Left hindlimb (tissue), 1 donor: ENCODE measurements around the gene VTI1A.
A peak's percentile ranks its signal among the peaks of the same experiment; 100 is the strongest.

Experiments
- DNase-seq: peaks from one replicate; pipeline ENCODE4 v3.0.0-alpha.2; 2018

Gene VTI1A

GRCh38 chr10:112793202-112793921 lies 346.3 kb downstream of the VTI1A start:
- DNase-seq: no peak

- no peak for DNase-seq
These were observed 347.2 kb downstream of the VTI1A start for GRCh38 chr10:112794201-112794600.

DNA sequence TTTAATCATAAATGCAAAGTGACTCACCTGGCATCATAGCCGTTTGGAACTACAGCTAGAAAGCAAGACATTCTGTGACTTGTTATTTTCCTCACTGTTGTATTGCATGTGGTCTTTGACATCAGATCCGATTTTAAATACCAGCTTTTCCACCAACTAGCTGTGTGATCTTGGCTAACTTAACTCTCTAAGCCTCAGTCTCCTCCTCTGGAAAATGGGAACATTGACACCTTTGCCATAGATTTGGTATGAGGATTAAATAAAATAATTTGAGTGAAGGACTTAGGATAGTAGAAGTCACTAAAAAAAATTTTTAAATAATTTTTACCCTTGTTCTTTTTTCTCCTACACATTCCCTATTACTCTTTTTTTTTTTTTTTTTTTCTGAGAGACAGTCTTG lies 348.1 kb downstream of the VTI1A start:
- no peak for DNase-seq

DNA sequence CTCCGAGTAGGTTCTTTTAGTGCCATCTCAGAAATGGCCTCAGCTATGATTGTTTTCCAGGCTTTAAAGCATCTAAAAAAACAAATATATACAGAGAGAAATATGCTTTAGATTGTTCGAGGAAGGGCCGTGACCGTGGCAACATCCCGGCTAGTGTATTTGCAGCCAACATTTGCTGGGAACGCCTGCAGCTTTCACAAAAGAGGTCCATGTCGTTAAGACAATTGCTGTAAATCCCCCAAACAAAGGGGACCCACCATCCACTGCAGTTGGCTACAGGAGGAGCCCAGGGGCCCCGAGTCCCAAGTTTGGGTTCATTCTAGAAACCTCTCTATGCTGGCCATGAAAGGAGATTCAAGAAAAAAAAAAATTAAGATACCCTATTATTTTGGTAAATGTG lies 350.2 kb downstream of the VTI1A start:
- DNase-seq: peak; percentile 29

GRCh38 chr10:112797855-112798254 lies 350.8 kb downstream of the VTI1A start:
- DNase-seq: no peak

DNA sequence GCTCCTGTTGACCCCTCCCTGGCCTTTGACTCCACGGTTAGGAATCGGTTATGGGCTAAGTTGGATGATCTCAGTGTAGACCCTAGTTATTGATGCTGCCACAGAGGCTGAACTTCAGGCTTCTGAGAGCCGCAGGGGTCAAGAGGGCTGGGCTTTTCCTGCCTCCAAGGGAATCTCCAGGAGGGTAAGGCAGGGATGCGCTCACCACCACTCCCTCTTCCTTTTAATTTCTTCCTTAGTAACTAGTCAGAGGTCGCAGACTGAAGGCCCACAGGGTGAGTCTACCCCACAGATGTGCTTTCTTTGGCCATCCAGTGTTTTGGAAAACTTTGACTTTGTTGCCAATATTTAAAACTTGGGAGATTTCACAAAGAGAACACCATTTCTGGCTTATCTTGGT lies 352.0 kb downstream of the VTI1A start:
- DNase-seq: no peak

GRCh38 chr10:112799726-112800510 lies 352.9 kb downstream of the VTI1A start:
- DNase-seq: peak; percentile 2

- peak; percentile 9 for DNase-seq
These were observed 354.0 kb downstream of the VTI1A start for GRCh38 chr10:112801004-112801403.

- no peak for DNase-seq
These were observed 354.7 kb downstream of the VTI1A start for GRCh38 chr10:112801748-112802147.

DNA sequence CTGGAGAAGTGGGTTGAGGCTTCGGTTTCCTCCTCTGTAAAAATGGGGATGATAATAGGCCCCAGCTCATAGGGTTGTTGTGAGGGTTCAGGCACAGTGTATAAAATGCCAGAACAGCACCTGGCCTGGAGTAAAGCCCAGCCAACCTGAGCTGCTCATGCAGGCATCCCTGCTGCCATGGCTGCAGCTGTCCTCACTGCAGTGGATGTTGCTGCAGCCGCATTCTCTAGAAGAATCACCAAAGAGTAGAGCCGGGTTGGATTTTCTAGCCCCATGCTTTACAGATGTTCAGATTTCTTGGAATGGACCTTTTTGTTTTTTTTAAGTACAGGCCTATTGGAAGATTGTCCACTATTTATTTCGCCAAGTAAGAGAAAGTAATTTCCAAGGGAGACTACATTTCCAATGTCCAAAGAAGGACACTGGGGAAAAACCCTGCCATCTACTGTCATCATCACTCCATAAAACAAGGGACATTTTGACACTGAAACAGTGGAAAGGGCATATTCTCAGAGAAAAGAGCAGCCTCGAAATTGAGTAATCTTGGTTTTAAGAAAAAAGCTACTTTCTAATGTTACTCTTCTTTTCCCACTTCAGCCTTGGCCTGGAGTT lies 355.5 kb downstream of the VTI1A start:
- DNase-seq: peak; percentile 3

DNA sequence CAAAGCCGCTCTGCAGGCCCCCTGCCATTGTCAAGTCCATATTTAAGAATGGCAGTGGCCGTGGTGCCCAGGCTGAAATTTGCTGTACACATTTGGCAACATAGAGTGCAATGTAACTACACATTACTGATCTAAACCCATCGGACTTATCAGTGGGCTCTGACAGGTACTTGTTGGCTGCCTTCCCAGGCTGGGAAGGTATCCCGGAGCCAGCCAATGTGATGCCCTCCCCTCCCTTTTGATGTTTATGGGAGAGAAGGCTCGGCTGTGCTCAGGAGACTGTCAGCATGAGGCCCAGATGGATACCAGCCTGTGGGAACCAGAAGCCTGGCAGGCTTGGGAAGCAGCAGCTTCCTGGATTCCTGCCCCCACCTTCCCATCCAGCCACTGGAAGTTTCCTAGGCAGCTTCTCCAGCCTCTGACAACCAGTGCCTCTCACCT lies 357.0 kb downstream of the VTI1A start:
- DNase-seq: peak; percentile 34

- no peak for DNase-seq
These were observed 358.2 kb downstream of the VTI1A start for GRCh38 chr10:112805254-112805590.

DNA sequence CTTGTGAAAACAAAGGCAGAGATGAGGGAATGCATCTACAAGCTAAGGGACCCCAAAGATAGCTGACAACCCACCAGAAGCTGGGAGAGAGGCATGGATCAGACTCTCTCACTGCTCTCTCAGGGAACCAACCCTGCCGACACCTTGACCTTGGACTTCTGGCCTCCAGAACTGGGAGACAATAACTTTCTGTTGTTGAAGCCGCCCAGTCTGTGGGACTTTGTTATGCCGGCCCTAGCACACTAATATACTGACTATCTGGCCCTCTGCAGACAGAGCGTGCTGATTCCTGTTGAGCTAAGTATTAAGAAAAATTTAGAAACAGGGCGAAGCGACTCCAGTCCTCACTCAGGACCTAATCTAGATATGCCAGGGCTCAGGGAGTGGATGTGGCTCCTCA lies 358.7 kb downstream of the VTI1A start:
- DNase-seq: no peak

DNA sequence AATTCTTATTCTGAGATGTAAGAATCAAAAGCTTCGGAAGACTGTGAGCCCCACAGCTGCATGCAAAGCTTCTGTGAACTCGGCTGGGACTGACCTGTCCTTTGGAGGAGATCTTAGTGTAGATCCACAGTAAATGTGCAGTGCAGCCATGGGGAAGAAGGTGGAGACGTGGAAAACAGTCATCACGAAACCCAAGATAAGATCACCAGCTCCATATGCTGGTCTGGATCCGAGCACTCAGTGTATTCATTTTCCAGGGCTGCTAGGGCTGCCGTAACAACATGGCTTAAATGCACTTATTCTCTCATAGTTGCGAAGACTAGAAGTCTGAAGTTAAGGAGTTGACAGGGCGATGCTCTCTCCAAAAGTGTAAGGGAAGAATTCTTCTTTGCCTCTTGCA lies 360.0 kb downstream of the VTI1A start:
- DNase-seq: no peak

GRCh38 chr10:112809736-112810135 lies 362.7 kb downstream of the VTI1A start:
- DNase-seq: no peak

DNA sequence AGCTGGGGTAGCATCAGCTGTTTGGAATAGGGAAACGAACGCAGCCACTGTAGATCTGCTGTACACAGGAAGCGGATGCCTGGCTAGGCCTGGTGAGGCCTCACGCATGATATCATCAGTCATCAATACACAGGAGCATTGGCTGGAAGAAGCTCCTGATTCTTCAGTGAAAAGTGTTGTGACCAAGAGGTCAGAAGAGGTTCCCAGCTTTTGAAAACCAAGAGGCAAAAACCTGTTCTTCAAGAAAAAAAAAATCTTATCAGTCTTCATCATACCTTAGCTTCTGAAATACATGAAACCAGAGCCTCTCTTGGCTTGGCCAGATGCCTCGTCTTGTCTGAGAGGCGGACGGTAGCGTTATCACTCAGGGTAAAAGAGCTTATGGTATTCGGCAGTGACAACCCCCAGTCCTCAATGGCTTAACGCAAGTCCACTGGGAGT lies 363.7 kb downstream of the VTI1A start:
- DNase-seq: peak; percentile 21

DNA sequence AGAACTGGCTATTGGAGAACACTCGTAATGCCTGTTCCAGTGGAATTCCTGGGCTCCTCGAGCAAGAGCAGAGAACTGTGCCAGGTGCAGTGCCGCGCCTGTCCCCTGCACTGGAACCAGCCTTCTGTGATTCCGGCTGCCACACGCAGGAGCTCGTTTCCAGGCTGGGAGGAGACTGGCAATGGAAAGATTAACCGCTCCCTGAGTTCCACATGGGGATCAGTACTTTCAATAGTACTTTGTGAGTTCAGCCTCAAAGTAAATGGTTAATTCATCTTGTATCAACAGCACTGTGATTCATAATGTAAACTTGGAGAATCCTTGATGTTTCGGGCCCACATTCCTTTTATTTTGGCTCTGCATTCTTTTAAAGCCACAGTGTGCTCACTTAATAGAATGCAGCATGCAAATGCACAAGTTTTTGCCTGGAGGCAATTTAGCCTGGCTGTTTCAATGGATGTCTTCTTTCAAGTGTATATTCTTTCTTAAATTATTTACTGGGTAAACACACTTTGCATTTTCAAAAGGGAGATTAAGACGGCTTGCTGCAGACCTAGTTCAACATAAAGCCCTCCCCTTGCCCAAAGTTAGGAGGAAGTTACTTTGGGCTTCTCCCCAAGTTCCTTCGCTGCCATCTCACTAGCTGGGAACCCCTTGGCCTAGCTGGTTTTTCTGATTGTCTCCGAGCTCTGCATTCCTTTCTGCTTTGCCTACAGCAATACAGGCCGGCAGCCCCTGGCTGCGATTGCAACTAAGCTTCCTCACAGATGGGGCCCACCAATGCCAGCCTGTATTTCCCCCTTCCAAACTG lies 364.9 kb downstream of the VTI1A start:
- DNase-seq: peak; percentile 85

DNA sequence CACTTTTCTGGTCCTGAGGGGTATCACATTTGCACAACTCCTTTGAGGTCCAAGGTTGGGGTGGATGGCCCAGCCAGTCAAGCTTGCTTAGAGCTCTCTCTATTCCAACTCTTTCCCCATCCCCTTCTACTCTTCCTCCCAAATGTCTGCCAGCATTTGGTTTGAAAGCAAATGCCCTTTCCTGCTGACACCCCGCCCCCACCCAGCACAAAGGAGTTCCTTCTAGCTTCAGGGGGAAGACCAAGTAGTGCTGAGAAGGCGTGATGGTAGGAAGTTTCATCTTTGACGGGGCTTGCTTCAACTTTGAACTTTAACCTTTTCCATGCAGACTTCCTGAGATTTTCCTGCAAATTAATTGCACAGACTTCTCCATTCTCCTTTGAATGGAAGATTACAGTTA lies 365.6 kb downstream of the VTI1A start:
- peak; percentile 25 for DNase-seq

GRCh38 chr10:112813866-112814591 lies 367.0 kb downstream of the VTI1A start:
- peak; percentile 8 for DNase-seq

- DNase-seq: peak; percentile 49
These were observed 368.4 kb downstream of the VTI1A start for GRCh38 chr10:112815269-112816032.

DNA sequence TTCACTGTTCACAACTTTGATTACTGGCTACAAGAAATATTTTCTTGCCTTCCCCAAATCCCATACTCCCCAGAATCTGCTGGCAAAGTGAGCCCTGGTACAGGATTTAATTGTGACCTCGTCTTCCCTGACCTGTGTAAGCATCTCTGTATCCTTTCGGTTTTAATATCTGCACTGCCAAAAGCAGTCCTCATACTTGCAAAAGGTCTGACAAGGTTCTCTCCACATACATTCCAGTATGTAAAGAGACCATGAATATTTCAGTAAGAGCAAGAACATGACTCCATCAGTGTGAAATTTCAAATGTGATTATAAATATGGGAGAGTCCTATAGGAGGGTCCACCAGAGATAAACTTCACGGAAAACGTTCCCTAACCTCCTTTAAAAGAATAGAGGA lies 369.0 kb downstream of the VTI1A start:
- no peak for DNase-seq

GRCh38 chr10:112816891-112817290 lies 369.9 kb downstream of the VTI1A start:
- no peak for DNase-seq
